AG09319 (cell line): ENCODE measurements around the gene RASEF.
"Not testable (repeated sequence)": the region's sequence is repeated elsewhere in the genome, so short reads cannot be mapped to it uniquely, and the experiment has no call there.

Experiments used
- DNase-seq: peaks from one replicate; pipeline ENCODE4 v3.0.0-alpha.2; 2010; ENCODE audit warnings: low read depth; ENCODE audit errors: extremely low read depth
- CTCF ChIP-seq: IDR thresholded peaks from 2 replicates; pipeline ENCODE4 v1.5.1; 2011; ENCODE audit warnings: low read depth, mild to moderate bottlenecking, inconsistent platforms, low read length, moderate library complexity

Gene RASEF

DNA sequence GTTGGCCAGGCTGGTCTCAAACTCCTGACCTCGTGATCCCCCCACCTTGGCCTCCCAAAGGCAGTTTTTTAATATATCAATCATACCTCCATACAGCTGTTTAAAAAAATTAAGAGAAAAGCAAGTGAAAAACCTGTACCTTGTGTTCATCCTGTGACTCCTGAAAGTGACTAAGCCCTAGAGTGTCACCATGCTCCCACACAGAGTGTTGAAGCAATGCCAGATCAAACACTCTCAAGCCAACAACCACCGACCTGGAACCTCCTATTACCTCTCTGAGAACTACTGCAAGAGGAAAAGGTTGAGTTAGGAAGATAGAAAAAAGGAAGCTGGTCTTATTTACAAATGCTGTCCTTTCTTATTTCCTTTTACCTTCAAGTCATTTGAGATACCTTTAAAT is 123.5 kb downstream of the RASEF start:
- no peak for DNase-seq
- TF ChIP-seq CTCF = no peak

DNA sequence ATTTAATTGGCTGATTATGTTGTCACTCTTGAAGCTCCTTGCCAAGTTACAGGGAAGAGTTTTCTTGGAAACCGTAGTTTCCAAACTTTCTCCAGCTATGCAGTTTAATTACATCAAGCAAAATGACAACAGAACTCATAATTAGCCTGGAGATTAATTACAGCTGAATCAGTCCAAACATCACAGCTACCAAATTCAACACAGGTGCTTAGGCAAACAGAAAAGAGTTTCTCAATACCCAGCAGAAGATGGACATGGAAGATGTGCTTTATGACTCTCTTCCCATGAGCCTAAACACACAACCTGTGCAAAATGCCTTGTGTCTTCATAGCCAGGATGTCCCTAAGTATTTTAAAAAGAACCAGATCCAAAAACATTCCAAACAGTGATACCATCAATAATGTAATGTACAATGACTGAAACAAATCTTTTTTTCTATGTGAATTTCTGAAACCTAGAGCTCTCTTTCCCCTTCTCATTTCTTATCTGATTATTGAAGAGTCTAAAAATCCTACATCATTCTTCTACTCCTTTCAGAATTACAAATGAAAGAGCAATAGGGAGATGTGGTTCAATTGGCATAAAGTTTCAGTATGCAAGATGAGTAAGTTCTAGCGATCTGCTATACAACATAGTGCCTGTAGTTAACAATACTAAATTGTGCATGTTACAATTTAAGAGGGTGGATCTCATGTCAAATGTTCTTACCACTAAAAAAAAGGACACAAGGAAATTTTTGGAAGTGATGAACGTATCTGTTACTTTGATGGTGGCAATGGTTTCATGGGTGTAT is 124.3 kb downstream of the RASEF start:
- DNase-seq = no peak
- no peak for TF ChIP-seq CTCF

DNA sequence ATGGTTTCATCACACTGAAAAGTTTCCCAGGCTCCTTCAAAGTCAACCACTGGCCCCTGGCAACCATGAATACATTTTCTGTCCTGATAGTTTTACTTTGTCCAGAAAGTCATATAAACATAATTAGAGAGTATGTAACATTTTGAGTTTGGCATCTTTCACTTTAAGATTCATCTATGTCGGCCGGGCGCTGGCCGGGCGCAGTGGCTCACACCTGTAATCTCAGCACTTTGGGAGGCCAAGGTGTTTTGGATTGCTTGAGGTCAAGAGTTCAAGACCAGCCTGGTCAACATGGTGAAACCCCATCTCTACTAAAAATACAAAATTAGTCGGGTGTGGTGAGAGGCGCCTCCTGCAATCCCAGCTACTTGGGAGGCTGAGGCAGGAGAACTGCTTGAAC is 126.4 kb downstream of the RASEF start:
- not testable (repeated sequence) for DNase-seq

DNA sequence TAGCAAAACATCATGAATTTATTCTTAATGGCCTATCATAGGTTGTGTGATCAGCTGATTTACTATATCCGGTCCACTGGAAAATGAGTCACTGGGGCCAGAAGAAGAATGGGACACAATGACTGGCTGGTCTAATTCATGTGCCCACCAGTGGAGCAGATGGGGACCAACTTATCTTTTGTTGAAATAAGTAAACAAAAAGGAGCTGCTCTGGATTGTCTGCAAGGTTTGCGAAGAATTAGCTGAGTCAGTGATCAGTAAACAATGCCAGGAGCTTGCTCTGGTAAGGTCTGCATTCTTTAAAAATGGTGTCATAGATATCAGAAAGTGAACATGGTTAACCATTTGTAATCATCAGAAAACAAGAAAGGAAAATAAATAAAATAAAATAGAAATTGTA is 128.0 kb downstream of the RASEF start:
- no peak for DNase-seq
- no peak for TF ChIP-seq CTCF

DNA sequence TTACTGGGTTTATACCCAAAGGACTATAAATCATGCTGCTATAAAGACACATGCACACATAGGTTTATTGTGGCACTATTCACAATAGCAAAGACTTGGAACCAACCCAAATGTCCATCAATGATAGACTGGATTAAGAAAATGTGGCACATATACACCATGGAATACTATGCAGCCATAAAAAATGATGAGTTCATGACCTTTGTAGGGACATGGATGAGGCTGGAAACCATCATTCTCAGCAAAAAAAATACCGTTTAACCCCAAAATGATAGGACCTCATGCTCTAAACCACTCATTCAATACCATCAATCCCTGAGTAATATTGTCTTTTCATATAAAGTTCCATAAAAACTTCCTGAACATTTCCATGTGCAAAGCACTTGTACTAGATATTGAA is 128.9 kb downstream of the RASEF start:
- DNase-seq = not testable (repeated sequence)

DNA sequence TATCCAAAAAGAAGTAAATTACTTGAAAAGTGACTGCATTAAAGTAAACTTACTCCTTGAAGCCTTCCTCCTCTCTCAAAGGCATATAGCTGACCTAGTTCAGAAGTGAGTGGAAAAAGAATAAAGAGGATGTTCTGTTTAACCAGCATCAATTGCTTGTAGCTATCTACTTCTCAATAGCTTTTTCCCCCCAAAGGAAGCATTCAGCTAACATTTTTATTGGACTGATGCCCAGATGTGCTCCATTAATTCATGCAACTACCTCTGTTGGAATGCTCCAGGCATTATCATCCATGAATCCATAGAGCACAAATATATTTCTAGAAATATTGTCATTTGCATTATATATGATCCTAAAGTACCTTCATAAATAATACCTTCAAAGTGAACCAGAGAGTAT is 132.8 kb downstream of the RASEF start:
- TF ChIP-seq CTCF = no peak
- no peak for DNase-seq
